ENCODE measurements around the gene JAKMIP1.

The JAKMIP1 gene

DNA sequence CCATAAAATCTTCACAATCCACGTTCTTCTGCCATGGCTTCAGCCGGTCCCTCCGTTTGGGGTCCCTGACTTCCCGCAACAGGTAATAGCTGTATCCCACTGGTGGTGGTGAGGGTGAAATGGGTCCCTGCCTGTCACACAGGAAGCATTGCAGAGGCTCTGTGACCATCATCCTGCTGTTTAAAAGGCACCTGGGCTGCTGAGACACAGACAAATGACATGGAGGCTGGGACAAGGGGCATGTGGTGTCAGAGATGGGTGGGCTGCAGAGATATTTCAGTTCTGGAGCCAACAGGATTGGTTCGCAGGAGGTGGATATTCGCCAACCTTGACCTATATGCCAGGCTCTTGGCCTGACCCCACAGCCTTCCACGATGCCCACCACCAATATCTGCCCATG, 82.1 kb downstream of the JAKMIP1 start:
- TF ChIP-seq, protein P1, sequence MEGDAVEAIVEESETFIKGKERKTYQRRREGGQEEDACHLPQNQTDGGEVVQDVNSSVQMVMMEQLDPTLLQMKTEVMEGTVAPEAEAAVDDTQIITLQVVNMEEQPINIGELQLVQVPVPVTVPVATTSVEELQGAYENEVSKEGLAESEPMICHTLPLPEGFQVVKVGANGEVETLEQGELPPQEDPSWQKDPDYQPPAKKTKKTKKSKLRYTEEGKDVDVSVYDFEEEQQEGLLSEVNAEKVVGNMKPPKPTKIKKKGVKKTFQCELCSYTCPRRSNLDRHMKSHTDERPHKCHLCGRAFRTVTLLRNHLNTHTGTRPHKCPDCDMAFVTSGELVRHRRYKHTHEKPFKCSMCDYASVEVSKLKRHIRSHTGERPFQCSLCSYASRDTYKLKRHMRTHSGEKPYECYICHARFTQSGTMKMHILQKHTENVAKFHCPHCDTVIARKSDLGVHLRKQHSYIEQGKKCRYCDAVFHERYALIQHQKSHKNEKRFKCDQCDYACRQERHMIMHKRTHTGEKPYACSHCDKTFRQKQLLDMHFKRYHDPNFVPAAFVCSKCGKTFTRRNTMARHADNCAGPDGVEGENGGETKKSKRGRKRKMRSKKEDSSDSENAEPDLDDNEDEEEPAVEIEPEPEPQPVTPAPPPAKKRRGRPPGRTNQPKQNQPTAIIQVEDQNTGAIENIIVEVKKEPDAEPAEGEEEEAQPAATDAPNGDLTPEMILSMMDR (conservative IDR thresholded peaks at IDR 0.05; ENCODE audit: low read depth, low read length) = no peak
- no peak for DNase-seq (ENCODE audit: low read depth)
- H3K4me3 ChIP-seq (ENCODE audit: low read length) = no peak overlapping the region

DNA sequence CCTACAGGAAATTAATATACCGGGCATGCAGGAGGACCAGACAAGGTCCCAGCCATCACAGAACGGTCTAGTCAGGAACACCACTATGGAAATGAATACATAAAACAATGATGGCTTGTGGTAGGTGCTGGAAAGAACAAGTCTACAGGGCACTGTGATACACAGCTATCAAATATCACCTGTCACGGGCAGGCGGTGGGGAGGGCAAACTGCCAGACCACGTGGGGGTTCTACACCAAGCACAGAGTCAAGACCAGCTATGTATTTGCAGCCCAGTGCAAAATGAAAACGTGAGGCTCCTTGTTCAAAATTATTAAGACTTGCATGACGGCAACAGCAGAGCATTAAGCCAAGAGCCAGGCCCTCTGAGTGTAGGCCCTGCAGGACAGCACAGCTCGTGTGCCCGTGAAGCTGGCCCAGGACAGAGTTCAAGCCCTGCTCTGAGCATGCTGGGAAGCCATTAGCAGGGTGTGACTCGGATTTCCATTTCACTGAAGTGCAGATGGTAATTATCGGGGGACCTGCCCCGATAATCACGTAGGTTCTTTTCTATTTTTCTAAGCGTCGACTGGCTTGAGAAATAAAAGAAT, 83.6 kb downstream of the JAKMIP1 start:
- no peak for DNase-seq (ENCODE audit: low read depth)
- TF ChIP-seq, protein P1 (conservative IDR thresholded peaks at IDR 0.05; ENCODE audit: low read depth, low read length) = no peak
- no peak overlapping the region for H3K4me3 ChIP-seq (ENCODE audit: low read length)

DNA sequence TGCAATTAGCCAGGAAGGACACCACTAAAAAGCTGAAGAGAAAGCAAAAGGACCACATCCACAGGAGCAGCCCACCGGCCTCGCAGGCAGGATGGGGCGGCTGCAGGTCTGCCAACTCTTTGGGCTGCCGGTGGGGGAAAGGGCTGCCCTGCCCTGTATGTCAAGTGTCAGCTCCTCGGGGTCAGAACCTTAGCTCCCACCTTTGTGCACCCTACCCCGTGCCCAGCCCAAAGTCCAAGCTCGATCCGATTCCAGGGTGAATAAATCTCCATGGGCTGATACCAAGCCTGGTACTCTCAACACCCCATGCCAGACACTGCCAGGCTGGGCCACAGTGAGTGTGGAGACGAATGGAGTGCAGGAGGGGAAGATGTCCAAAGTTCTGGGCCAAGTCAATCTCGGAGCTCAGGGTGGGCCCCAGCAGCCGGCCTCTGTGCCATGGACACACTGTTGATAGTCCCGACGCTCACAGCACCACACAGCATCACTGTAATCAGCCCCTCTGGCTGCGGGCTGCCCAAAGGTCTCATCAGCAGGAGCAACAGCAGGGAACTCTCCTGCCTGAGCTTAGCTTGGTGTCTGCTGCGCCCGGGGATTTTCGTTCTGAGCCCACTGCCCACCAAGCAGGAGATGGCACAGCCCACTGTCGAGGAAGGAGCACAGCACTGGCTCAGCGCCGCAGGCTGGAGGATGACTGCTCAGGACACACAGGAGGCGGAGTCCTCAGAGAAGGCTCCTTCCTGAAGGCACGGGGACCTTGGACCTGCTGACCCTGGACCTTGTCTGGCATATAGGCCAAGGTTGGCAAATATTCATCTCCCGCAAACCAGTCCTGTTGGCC, 84.4 kb downstream of the JAKMIP1 start:
- H3K4me3 ChIP-seq (ENCODE audit: low read length) = no peak overlapping the region
- TF ChIP-seq, protein P1 (conservative IDR thresholded peaks at IDR 0.05; ENCODE audit: low read depth, low read length) = no peak
- DNase-seq (ENCODE audit: low read depth) = no peak

DNA sequence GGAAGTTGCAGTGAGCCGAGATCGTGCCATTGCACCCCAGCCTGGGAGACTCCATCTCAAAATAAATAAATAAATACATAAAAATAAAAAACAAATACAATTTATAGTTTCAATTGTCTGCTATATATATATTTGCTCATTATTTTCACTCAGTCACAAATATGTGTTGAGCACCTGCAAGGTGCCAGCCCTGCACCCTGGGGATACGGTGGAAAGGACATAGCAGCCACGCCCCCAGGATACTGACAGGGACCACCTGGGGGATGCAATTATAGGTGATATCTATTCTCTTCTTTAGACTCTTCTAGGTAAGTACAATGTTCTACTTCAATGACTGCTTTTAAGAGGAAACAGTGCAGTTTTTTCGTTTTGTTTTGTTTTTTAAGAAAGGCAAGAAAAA, 85.0 kb downstream of the JAKMIP1 start:
- no peak overlapping the region for H3K4me3 ChIP-seq (ENCODE audit: low read length)
- TF ChIP-seq, protein P1 (conservative IDR thresholded peaks at IDR 0.05; ENCODE audit: low read depth, low read length) = no peak
- no peak for DNase-seq (ENCODE audit: low read depth)

DNA sequence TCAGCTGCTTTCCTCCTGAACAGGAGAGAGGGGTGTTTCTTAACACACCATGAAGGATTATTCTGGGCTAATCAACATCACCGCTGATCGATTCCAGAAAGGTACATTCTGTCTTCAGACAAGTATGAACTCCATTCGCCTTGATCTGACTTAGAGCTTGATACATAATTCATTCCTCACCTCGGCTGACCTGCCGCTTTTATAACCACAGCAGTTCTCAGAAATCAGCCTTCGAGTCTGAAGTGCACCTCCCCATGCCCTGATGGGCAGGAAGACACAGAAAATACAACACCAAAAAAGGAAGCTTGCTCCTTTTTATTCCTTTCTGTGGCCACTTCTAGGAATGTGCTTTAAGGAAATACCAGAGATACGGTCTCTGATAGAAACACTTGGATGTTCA, 85.7 kb downstream of the JAKMIP1 start:
- DNase-seq (ENCODE audit: low read depth) = no peak
- H3K4me3 ChIP-seq (ENCODE audit: low read length) = no peak overlapping the region
- TF ChIP-seq, protein P1 (conservative IDR thresholded peaks at IDR 0.05; ENCODE audit: low read depth, low read length) = no peak

DNA sequence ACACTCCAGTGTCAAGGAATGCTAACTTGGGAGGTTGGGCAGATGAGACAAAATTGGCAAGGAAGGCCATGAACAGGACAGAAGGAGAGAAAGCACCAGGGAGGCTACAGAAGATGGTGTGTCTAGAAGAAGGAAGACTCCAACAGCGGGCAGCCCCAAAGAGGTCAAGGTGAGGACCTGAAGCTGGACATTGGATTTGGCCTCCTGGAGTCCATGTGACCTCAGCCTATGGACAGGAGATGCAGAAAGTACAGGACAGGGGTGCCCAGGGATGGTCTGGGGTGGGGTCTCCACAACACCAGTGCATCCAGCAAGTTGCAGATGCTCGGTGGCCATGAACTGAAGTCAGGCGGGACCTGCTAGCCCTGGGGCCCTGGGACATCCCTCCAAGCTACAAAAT, 86.2 kb downstream of the JAKMIP1 start:
- DNase-seq (ENCODE audit: low read depth) = no peak
- no peak overlapping the region for H3K4me3 ChIP-seq (ENCODE audit: low read length)
- TF ChIP-seq, protein P1 (conservative IDR thresholded peaks at IDR 0.05; ENCODE audit: low read depth, low read length) = no peak

DNA sequence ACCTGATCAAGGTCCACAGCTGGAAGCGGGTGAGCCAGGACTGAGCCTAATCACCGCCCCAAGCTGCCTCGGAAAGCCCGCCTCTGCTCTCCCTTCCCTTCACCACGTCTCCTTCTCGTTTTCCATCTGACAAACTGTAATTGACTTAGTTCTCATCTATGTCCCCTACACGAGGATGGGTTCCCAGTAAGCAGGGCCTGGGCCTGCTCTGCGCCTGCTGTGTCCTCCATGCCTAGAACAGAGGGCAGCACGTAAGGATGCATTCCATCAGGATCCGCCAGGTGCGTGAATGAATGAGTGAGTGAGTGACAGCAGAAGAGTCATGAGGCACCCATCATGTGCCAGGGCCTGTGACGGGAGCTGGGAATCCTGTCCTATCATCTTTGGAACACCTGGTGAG, 86.7 kb downstream of the JAKMIP1 start:
- TF ChIP-seq, protein P1 (conservative IDR thresholded peaks at IDR 0.05; ENCODE audit: low read depth, low read length) = no peak
- H3K4me3 ChIP-seq (ENCODE audit: low read length) = no peak overlapping the region
- no peak for DNase-seq (ENCODE audit: low read depth)

Measured in retinal pigment epithelial cell (primary cell).